GM12864 (cell line): ENCODE measurements around the gene CYB561.

ENCODE experiments used
- DNase-seq: peaks from one replicate; pipeline ENCODE4 v3.0.0-alpha.2; 2011; ENCODE audit warnings: low read depth
- H3K4me3 ChIP-seq: 2 replicates; pipeline ENCODE4 v1.5.1; 2011; ENCODE audit warnings: mild to moderate bottlenecking, low read depth, low read length, control low read depth
- TF ChIP-seq, protein P1 (sequence below): IDR thresholded peaks from 2 replicates; pipeline ENCODE4 v1.5.1; 2011; ENCODE audit warnings: low read depth, mild to moderate bottlenecking, moderate library complexity, low read length, control low read depth, inconsistent platforms; ENCODE audit errors: missing control alignments

Gene CYB561

DNA sequence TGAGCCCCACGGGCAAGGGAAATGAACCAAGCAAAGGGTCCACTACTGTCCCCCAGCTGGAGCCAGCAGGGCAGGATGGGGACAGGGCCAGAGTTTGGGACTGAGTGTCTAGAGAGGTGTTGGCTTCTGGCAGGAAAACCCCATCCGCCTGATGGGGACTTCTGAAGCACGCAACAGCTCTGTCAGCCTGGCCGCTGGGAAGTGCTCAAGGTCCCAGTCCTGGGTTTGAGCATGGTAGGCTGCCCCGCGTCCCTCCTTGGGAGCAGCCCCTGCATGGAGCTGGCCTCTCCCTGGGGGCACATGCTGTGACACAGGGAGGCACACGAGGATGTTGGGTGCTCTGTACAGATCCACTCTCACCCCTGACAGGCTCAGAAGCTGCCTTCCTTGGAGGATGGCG, 45.3 kb upstream of the CYB561 start:
- no peak for DNase-seq
- H3K4me3 ChIP-seq, result no peak overlapping the region
- TF ChIP-seq, protein P1, sequence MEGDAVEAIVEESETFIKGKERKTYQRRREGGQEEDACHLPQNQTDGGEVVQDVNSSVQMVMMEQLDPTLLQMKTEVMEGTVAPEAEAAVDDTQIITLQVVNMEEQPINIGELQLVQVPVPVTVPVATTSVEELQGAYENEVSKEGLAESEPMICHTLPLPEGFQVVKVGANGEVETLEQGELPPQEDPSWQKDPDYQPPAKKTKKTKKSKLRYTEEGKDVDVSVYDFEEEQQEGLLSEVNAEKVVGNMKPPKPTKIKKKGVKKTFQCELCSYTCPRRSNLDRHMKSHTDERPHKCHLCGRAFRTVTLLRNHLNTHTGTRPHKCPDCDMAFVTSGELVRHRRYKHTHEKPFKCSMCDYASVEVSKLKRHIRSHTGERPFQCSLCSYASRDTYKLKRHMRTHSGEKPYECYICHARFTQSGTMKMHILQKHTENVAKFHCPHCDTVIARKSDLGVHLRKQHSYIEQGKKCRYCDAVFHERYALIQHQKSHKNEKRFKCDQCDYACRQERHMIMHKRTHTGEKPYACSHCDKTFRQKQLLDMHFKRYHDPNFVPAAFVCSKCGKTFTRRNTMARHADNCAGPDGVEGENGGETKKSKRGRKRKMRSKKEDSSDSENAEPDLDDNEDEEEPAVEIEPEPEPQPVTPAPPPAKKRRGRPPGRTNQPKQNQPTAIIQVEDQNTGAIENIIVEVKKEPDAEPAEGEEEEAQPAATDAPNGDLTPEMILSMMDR, result no peak

DNA sequence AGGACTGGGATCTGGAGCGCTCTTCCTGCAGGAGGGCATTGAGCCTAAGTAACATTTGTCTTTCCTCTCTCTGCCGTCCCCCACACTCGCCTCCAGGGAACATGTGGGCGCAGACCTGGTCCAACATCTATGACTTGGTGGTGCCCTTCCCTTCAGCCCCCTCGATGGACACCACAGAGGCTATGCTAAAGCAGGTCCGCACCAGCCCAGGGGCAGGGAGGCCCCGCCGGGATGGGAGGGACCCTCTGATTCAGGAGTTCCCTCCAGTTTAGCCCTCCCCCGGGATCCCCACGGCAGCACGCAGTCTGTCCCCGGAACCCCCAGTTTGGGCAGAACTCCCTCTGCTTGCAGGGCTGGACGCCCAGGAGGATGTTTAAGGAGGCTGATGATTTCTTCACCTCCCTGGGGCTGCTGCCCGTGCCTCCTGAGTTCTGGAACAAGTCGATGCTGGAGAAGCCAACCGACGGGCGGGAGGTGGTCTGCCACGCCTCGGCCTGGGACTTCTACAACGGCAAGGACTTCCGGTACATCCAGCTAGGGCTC, 44.8 kb upstream of the CYB561 start:
- DNase-seq, result no peak
- TF ChIP-seq, protein P1, result no peak
- H3K4me3 ChIP-seq, result no peak overlapping the region

DNA sequence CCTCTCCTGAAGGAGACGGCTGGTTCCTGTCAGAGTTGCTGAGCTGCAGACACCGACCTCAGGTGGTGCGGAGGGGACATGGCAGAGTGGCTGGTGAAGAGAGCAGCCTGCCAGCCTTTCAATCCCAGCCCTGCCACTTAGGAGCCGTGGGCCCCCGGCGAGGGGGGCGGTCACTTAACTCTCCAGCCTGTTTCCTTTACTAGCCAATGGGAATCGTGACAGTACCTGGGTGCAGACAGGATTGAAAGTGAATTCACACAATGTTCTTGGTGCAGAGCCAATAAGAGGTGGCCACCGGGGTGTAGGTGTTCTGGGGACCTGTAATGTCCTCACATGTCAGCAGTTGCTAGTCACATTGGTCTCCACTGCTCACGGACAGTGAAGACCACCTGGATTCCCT, 44.2 kb upstream of the CYB561 start:
- H3K4me3 ChIP-seq, result no peak overlapping the region
- TF ChIP-seq, protein P1, result no peak
- DNase-seq, result no peak

DNA sequence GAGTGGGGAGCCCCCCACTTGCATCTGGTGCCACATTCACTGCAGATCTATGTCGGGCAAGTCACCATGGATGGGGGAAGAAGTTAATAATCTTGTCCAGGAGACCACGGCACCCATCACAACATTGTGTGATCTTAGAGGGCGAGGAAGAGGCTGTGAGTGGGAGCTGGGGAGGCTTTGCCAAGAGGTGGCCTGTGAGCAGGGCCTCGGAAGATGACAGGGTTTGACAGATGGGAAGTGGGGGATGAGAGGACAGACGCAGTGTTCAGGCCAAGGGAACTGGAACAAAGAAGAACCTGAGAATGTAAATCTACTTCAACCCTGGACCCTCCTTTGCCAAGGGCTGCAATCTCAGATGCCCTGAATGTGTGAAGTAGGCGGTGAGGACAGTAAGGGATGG, 43.2 kb upstream of the CYB561 start:
- TF ChIP-seq, protein P1, result no peak

DNA sequence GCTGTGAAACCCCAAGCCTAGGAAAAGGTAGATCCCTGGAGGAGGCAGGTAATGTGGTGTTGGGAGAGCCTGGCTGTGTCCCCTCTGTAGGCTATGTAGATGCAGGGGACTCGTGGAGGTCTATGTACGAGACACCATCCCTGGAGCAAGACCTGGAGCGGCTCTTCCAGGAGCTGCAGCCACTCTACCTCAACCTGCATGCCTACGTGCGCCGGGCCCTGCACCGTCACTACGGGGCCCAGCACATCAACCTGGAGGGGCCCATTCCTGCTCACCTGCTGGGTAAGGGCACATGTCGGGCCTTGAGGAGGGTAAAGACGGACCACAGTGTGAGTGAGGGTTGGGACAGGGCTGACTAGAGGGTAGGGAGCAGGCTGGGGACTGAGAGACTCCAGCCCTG, 42.7 kb upstream of the CYB561 start:
- no peak for DNase-seq
- TF ChIP-seq, protein P1, result no peak
- H3K4me3 ChIP-seq, result no peak overlapping the region

More for the DNA sequence above, 43.2 kb upstream of the CYB561 start:
- H3K4me3 ChIP-seq, result no peak overlapping the region
- no peak for DNase-seq

DNA sequence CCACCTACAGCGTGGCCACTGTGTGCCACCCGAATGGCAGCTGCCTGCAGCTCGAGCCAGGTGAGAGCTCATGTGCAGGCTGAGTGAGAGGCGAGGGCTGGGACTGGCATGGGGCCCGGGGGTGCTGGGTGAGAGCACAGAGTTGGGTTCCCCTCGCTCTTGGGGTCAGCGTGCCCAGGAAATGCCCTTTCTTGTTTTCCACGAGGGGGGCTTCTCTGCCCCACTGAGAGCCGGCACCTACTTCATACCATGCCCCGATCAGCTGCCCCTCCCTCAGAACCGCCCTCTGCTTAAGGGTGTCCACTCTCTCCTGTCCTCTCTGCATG, 40.9 kb upstream of the CYB561 start:
- no peak overlapping the region for H3K4me3 ChIP-seq
- TF ChIP-seq, protein P1, result no peak
- DNase-seq, result no peak

DNA sequence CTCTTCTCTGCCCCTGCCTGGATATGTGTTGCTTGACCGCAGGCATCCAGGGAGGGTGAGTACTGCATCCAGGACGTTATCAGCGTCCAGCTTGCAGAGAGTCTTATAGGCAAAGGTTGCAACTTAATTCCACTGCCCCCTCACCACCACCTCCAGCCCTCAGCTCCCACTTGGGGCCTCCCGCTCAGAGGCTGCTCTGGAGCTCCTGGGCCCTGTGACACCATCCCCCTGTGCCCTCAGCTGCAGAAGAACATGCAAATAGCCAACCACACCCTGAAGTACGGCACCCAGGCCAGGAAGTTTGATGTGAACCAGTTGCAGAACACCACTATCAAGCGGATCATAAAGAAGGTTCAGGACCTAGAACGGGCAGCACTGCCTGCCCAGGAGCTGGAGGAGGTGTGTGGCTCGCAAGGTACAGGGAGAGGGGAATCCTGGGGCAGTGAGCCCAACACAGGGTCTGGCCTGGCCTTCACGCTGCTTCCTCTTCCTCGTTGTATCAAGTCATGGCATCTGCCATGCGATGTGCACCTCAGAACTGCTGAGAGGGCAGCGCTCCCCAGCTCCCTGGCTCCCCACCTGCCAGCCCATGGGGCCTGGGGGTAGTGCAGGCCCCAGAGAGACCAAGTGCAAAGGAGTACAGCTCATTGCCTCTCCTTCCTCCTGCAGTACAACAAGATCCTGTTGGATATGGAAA, 40.4 kb upstream of the CYB561 start:
- DNase-seq, result no peak
- TF ChIP-seq, protein P1, result no peak
- H3K4me3 ChIP-seq, result no peak overlapping the region
